ENCODE measurements around the gene ROR2. TPM values are rescaled to one million over a fixed set of nuclear protein-coding genes. Genes with fewer than 3 reads are reported as not detected.

The ROR2 gene
- total and polyA plus RNA-seq, 4 experiments from 2014 or later, result 0.17 to 0.31 (median 0.29) TPM; not detected in 1

DNA sequence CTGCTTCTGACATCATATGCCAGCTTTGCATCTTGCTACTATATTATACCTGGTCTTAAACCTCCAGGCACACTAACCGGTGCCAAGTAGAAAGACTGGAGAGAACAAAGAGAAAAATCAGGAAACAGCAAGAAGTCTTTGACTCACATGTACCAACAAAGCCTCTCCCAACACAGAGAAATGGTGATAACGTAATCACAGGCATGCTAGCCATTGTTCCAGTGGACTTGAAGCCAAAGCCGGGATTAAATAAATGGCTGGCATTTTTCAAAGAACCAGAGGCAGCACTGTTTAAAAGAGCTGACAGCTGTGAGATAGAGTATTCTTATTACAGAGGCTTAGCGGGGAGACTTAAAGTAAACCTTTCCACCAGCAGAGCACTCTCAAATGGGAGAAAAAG lies 378.0 kb downstream of the ROR2 start:
- no peak overlapping the region for H3K27ac Mint-ChIP-seq
- H3K4me3 Mint-ChIP-seq, result no peak overlapping the region
- H3K4me3 ChIP-seq (ENCODE audit: low read length in 2 of 2), result no peak overlapping the region
- H3K36me3 ChIP-seq (ENCODE audit: insufficient read depth, low read length), result no peaks in the 10 kb centered on the region
- intact Hi-C loops (cut with micrococcal nuclease), result no loop called here
- DNase-seq, result no peak
- POLR2A ChIA-PET (ENCODE audit: partially characterized antibody), result no interaction called here
- no peaks in the 10 kb centered on the region for H3K9me3 ChIP-seq (ENCODE audit: control insufficient read depth in 1 of 2, low read length in 2 of 2)
- H3K9me3 Mint-ChIP-seq, result peaks cover 0 to 2% (median 0%) of the 10 kb centered on the region in 8 donors
- no peaks in the 10 kb centered on the region for H3K27me3 ChIP-seq (ENCODE audit: insufficient read depth, low read length)
- H3K4me1 ChIP-seq (ENCODE audit: insufficient read depth, low read length), result no peaks in the 10 kb centered on the region
- CTCF ChIA-PET (ENCODE audit: partially characterized antibody), result no interaction called here
- H3K36me3 Mint-ChIP-seq, result no peaks in the 10 kb centered on the region
- no peak overlapping the region for H3K27ac ChIP-seq (ENCODE audit: low read depth, low read length)
- H3K4me1 Mint-ChIP-seq, result no peaks in the 10 kb centered on the region
- peaks cover 12 to 17% of the 10 kb centered on the region in 2 donors for H3K27me3 Mint-ChIP-seq

GRCh38 chr9:91571036-91571435 lies 379.0 kb downstream of the ROR2 start:
- no peak for DNase-seq
- H3K27me3 Mint-ChIP-seq, result peaks cover 16 to 17% of the 10 kb centered on the region in 2 donors
- H3K4me3 Mint-ChIP-seq, result no peak overlapping the region
- H3K4me1 Mint-ChIP-seq, result no peaks in the 10 kb centered on the region
- Histone ChIP-seq H3K9me3 (ENCODE audit: control insufficient read depth in 1 of 2, low read length in 2 of 2) (no peaks in the 10 kb centered on the region), H3K27ac (ENCODE audit: low read depth, low read length) (no peak overlapping the region), H3K4me1 (ENCODE audit: insufficient read depth, low read length) (no peaks in the 10 kb centered on the region), H3K36me3 (ENCODE audit: insufficient read depth, low read length) (no peaks in the 10 kb centered on the region), H3K27me3 (ENCODE audit: insufficient read depth, low read length) (no peaks in the 10 kb centered on the region), H3K4me3 (ENCODE audit: low read length in 2 of 2) (no peak overlapping the region)
- peaks cover 0 to 2% (median 0%) of the 10 kb centered on the region in 8 donors for H3K9me3 Mint-ChIP-seq
- H3K27ac Mint-ChIP-seq, result no peak overlapping the region
- intact Hi-C loops (cut with micrococcal nuclease), result no loop called here
- ChIA-PET POLR2A (ENCODE audit: partially characterized antibody) (no interaction called here), CTCF (ENCODE audit: partially characterized antibody) (no interaction called here)
- H3K36me3 Mint-ChIP-seq, result no peaks in the 10 kb centered on the region

DNA sequence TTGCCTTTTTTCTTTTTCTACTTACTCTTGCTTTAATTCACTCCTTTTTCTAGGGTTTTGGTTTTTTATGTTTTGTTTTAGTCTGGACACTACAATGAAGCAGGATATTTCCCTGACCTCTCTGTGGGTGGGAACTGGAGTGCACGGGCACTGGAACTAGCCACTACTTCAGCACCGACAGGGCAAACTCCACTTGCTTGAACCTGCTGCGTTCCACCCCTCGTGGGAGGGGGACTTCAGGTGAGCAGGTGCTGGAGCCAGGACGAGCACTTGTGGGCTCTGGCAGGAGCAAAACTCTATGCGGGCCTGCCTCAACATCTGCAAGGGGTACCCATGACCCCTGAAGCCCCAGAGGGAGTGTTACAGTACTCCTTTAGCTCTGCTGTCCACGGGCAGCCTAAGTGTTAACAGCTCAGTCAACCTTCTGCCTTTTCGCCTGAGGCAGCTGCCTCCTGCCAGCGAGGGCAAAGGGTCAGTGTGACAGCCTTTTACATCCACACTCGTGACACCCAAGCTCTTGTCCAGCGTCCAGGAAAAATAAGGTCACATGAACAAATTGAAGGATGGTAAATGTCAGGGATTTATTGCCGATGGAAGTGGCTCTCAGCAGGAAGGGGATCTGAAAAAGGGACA lies 382.3 kb downstream of the ROR2 start:
- Mint-ChIP-seq H3K4me1 (no peaks in the 10 kb centered on the region), H3K27ac (no peak overlapping the region), H3K36me3 (no peaks in the 10 kb centered on the region), H3K9me3 (peaks cover 0 to 2% (median 0%) of the 10 kb centered on the region in 8 donors), H3K27me3 (peaks cover 14 to 18% of the 10 kb centered on the region in 2 donors), H3K4me3 (no peak overlapping the region)
- no peak for DNase-seq
- Histone ChIP-seq H3K4me1 (ENCODE audit: insufficient read depth, low read length) (no peaks in the 10 kb centered on the region), H3K4me3 (ENCODE audit: low read length in 2 of 2) (no peak overlapping the region), H3K27ac (ENCODE audit: low read depth, low read length) (no peak overlapping the region), H3K36me3 (ENCODE audit: insufficient read depth, low read length) (no peaks in the 10 kb centered on the region), H3K27me3 (ENCODE audit: insufficient read depth, low read length) (no peaks in the 10 kb centered on the region), H3K9me3 (ENCODE audit: control insufficient read depth in 1 of 2, low read length in 2 of 2) (no peaks in the 10 kb centered on the region)
- intact Hi-C loops (cut with micrococcal nuclease), result no loop called here
- ChIA-PET CTCF (ENCODE audit: partially characterized antibody) (no interaction called here), POLR2A (ENCODE audit: partially characterized antibody) (no interaction called here)

DNA sequence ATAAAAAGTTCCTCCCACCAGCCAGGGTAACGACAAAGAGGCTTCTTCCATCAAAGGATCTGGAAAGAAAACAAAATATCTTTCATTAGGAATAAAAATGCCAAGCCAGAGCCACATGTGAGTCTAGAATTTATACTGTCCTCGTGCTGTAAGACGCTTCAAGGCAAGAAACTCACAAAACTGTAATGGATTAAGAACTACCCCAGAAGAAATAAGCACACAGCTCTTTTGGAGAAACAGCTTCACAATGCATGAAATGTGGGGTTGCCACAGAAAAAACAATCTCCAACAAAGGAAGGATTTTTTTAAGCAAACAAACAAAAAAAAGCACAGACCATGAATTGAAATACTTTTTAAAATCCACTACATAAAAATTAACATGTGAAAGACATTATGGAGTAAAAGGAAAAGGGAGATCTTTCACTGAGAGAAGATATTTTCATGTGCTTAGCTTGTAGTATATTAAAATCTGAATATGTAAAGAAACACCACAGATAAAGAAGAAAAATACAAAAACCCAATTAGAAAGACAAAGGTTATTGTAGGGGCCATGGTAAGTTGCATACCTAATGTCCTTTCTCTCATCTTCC lies 385.9 kb downstream of the ROR2 start:
- Mint-ChIP-seq H3K4me1 (no peaks in the 10 kb centered on the region), H3K27me3 (peaks cover 5 to 8% of the 10 kb centered on the region in 2 donors), H3K4me3 (no peak overlapping the region), H3K27ac (no peak overlapping the region), H3K9me3 (peaks cover 0 to 1% (median 0%) of the 10 kb centered on the region in 8 donors), H3K36me3 (no peaks in the 10 kb centered on the region)
- intact Hi-C loops (cut with micrococcal nuclease), result no loop called here
- Histone ChIP-seq H3K27ac (ENCODE audit: low read depth, low read length) (no peak overlapping the region), H3K27me3 (ENCODE audit: insufficient read depth, low read length) (no peaks in the 10 kb centered on the region), H3K4me1 (ENCODE audit: insufficient read depth, low read length) (no peaks in the 10 kb centered on the region), H3K36me3 (ENCODE audit: insufficient read depth, low read length) (no peaks in the 10 kb centered on the region), H3K4me3 (ENCODE audit: low read length in 2 of 2) (no peak overlapping the region), H3K9me3 (ENCODE audit: control insufficient read depth in 1 of 2, low read length in 2 of 2) (no peaks in the 10 kb centered on the region)
- ChIA-PET CTCF (ENCODE audit: partially characterized antibody) (no interaction called here), POLR2A (ENCODE audit: partially characterized antibody) (no interaction called here)
- no peak for DNase-seq

DNA sequence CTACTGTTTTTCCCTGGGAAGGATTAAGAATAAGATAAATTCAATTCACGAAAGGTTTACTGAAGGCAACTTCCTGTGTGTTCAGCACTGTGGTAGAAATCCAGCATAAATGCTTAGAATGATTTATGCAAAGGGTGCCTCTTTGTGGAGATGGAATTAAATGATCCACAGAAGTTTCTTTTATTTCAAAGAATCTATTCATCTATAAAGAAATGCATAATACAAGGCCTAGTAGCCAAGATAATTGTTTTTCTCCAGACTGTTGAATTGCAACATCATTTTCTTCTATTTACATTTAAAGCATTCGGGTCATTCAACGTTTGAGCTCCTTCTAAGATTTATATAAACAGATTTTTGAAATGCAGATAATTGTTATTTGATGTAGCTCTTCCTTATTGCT lies 387.6 kb downstream of the ROR2 start:
- H3K27ac ChIP-seq (ENCODE audit: low read depth, low read length), result no peak overlapping the region
- DNase-seq, result no peak
- H3K27me3 ChIP-seq (ENCODE audit: insufficient read depth, low read length), result no peaks in the 10 kb centered on the region
- intact Hi-C loops (cut with micrococcal nuclease), result no loop called here
- H3K27ac Mint-ChIP-seq, result no peak overlapping the region
- H3K36me3 ChIP-seq (ENCODE audit: insufficient read depth, low read length), result no peaks in the 10 kb centered on the region
- H3K9me3 ChIP-seq (ENCODE audit: control insufficient read depth in 1 of 2, low read length in 2 of 2), result no peaks in the 10 kb centered on the region
- H3K4me1 ChIP-seq (ENCODE audit: insufficient read depth, low read length), result no peaks in the 10 kb centered on the region
- no peak overlapping the region for H3K4me3 Mint-ChIP-seq
- peaks cover 5 to 10% of the 10 kb centered on the region in 2 donors for H3K27me3 Mint-ChIP-seq
- ChIA-PET POLR2A (ENCODE audit: partially characterized antibody) (no interaction called here), CTCF (ENCODE audit: partially characterized antibody) (no interaction called here)
- H3K36me3 Mint-ChIP-seq, result no peaks in the 10 kb centered on the region
- H3K4me1 Mint-ChIP-seq, result no peaks in the 10 kb centered on the region
- peaks cover 0 to 1% (median 0%) of the 10 kb centered on the region in 8 donors for H3K9me3 Mint-ChIP-seq
- H3K4me3 ChIP-seq (ENCODE audit: low read length in 2 of 2), result no peak overlapping the region

GRCh38 chr9:91560301-91560700 lies 389.7 kb downstream of the ROR2 start:
- Mint-ChIP-seq H3K4me1 (no peaks in the 10 kb centered on the region), H3K27me3 (peaks cover 5 to 8% of the 10 kb centered on the region in 2 donors), H3K36me3 (no peaks in the 10 kb centered on the region), H3K4me3 (no peak overlapping the region), H3K27ac (no peak overlapping the region), H3K9me3 (no peaks in the 10 kb centered on the region)
- Histone ChIP-seq H3K9me3 (ENCODE audit: control insufficient read depth in 1 of 2, low read length in 2 of 2) (no peaks in the 10 kb centered on the region), H3K4me1 (ENCODE audit: insufficient read depth, low read length) (no peaks in the 10 kb centered on the region), H3K27ac (ENCODE audit: low read depth, low read length) (no peak overlapping the region), H3K27me3 (ENCODE audit: insufficient read depth, low read length) (no peaks in the 10 kb centered on the region), H3K36me3 (ENCODE audit: insufficient read depth, low read length) (no peaks in the 10 kb centered on the region), H3K4me3 (ENCODE audit: low read length in 2 of 2) (no peak overlapping the region)
- DNase-seq, result no peak
- ChIA-PET POLR2A (ENCODE audit: partially characterized antibody) (no interaction called here), CTCF (ENCODE audit: partially characterized antibody) (no interaction called here)
- intact Hi-C loops (cut with micrococcal nuclease), result no loop called here

DNA sequence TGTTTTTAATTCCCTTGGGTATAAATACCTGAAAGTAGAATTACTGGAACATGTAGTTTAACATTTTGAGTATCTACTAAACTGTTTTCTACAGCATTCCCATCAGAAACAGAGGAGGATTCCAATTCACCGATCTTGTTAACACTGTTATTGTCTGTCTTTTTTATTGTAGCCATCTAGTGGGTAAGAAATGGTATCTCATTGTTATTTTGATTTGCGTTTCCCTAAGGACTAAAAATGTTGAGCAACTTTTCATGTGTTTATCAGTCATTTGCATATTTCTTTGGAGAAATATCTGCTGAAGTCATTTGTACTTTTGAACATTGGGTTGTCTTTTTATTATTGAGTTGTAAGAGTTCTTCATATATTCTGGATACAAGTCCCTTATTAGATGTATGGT lies 391.1 kb downstream of the ROR2 start:
- H3K36me3 Mint-ChIP-seq, result no peaks in the 10 kb centered on the region
- H3K4me1 ChIP-seq (ENCODE audit: insufficient read depth, low read length), result no peaks in the 10 kb centered on the region
- POLR2A ChIA-PET (ENCODE audit: partially characterized antibody), result no interaction called here

More for the DNA sequence above, 391.1 kb downstream of the ROR2 start:
- Mint-ChIP-seq H3K27me3 (peaks cover 5 to 8% of the 10 kb centered on the region in 2 donors), H3K9me3 (no peaks in the 10 kb centered on the region), H3K4me1 (no peaks in the 10 kb centered on the region), H3K27ac (no peak overlapping the region), H3K4me3 (no peak overlapping the region)
- H3K9me3 ChIP-seq (ENCODE audit: control insufficient read depth in 1 of 2, low read length in 2 of 2), result no peaks in the 10 kb centered on the region
- no peaks in the 10 kb centered on the region for H3K27me3 ChIP-seq (ENCODE audit: insufficient read depth, low read length)
- CTCF ChIA-PET (ENCODE audit: partially characterized antibody), result no interaction called here
- no peak for DNase-seq
- intact Hi-C loops (cut with micrococcal nuclease), result no loop called here
- no peak overlapping the region for H3K4me3 ChIP-seq (ENCODE audit: low read length in 2 of 2)
- no peaks in the 10 kb centered on the region for H3K36me3 ChIP-seq (ENCODE audit: insufficient read depth, low read length)
- no peak overlapping the region for H3K27ac ChIP-seq (ENCODE audit: low read depth, low read length)
